Stimulated activated CD4-positive, alpha-beta T cell treated with anti-CD3 and anti-CD28 coated beads, Interleukin-12 subunit alpha, Interleukin-12 subunit beta, amount 100 ng/mL, for 4 hours (primary cell): Measurements from ENCODE around the gene SAMD1.
"Not testable (repeated sequence)": the region's sequence is repeated elsewhere in the genome, so short reads cannot be mapped to it uniquely, and the experiment has no call there.

ENCODE experiments used
- DNase-seq: peaks from one replicate; pipeline ENCODE4 v3.0.0-alpha.2; 2020

The SAMD1 gene

DNA sequence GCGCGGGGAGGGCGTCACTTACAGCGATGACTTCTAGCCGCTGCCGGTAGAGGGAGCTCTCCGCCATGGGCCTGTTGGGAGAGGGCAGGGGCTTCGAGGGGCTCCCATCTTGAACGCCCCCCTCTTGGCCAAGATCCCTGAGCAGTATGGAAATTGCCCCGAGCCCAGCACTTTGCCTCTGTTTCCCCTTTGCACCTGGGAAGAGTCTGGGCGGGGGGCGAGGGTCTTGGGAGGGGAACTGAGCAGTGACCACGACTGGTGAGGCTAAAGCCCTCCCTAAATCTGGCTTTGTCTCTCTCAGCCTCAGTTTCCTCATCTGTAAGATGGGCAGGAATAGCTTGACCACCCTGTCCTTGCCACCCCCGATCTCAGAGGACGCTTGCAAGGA, 31.5 kb downstream of the SAMD1 start:
- DNase-seq: peak; percentile 51

DNA sequence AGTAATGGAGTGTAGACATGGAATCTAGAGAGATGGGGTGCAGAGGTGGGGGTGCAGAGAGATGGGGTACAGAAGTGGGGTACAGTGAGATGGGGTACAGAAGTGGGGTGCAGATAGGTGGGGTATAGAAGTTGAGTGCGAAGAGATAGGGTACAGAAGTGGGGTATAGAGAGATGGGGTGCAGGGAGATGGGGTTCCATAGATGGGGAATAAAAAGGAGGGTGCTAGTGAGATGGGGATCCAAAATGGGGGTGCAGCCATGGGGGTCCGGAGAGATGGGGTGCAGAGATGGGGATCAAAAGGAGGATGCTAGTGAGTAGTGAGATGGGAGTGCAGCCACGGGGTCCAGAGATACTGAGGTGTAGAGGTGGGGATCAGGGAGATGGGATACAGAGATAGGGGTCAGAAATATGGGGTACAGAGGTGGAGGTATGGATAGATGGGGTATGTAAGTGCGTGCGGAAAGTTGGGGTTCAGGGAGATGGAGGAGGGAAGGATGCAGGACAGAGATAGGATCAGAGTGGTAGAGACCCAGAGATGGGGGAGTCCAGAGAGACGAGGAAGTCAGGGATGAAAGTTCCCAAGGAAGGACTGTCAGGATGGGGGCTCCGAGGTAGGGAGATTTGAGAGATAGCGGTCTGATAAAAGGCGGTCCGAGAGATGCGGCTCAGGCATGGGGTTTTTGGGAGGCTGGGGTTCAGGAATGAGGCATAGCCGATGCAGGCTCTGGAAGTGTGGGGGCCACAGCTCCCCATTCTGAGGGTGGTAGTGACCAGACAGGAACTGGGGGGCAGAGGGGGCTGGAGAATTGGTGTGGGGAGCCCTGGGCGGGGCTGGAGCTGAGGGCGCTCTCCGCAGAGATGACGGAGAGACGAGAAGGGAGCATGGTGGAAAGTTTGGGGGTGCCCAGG, 32.1 kb downstream of the SAMD1 start:
- DNase-seq: no peak

DNA sequence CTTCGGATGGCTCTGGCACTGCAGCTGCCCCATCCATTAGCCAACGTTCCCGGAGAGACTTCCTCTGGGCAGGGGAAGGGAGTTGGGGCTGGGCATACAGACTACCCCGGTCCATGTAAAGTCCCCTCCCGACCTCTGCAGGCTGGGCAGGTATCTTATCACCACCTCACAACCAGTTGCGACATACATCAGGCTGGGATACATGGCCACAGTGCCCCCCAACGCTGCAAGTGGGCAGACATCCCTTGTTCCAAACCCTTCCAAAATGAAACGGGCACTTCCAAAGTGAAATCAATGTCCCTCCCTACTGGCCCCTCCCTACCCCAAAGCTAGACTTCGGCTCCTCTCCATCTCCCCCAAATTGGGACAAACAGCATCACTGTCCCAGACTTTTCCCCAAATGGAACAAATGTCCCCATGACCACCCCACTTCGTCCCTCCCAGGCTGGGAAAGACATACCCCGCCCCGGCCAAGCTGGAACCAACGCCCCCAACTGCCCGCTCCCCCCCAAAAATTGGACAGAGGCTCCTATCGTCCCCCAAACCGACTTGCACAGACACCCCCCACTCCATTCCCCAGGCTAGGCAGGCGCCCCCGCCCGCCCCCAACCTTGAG, 33.7 kb downstream of the SAMD1 start:
- no peak for DNase-seq

DNA sequence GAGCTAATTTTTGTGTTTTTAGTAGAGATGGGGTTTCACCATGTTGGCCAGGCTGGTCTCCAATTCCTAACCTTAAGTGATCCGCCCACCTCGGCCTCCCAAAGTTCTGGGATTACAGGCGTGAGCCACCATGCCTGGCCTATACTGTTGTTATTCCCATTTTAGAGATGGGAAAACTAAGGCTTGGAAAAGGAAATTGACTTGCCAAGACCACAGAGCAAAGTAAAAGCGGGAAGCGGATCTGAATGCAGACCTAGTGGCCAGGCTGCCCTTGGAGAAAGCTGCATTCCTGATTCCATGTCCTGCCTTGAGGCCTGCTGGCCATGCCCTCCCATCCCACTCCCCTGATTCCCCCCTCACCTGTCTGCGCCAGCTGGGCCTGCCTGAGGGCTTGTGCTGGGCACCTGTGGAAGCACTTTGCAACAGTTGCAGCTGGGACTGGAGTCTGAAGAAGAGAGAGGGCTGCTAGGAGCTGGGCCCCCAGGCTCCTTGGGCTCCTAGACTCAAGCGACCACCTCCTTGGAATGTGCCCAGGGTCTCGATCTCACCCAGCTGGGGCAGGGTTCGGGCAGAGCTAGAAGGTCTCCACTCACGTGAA, 34.4 kb downstream of the SAMD1 start:
- no peak for DNase-seq

DNA sequence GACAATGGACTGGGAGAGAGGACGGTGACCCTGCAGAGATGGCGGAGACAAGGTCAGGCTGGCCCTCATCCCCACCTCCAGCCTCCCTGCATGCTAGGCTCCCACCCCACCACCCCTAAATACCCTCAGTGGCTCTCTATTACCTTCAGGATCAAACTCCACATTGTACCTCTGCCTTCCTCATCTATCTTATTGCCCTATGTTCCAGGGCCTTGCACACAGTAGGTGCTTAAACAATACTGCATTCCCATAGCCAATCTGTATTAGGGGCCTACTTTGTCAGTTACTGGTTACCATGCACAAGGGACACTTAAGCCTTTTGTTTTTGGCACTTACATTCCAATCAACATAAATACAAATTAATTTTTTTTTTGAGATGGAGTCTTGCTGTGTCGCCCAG, 35.2 kb downstream of the SAMD1 start:
- no peak for DNase-seq

DNA sequence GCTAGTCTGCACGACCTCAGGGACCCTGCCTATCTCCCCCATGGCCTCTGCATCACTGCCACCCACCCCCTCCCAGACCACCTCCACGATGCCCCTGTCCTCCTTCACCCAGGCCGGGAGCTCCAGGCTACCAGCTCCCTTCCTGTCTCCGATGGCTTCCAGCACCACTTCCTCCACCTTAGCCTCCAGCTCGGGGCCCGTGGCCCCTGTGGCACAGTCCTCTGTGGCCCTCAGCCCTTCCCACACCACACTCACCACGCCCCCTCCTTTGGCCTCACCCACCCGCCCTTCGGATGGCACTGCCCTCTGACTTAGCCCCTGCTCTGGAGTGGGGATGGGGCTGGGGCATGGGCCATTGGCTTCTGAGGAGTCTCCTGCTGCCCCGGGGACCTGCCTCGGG, 35.8 kb downstream of the SAMD1 start:
- DNase-seq: no peak

DNA sequence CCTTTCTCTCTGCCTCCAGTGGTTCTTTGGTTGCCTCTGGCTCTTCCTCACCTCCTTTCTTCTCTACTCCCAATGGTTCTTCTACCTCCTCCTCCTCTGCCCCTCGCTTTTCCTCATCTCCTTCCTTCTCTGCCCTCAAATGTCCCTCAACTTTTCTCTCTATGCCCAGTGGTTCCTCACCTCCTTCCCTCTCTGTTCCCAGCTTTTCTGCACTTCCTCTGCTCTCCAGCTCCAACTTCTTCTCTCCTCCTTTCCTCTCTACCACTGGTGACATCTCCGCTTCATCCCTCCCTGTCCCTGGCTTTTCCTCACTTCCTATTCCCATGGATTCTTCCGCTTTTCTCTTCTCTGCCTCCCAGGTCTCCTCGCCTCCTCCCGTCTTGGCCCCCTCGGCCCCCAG, 36.5 kb downstream of the SAMD1 start:
- no peak for DNase-seq

DNA sequence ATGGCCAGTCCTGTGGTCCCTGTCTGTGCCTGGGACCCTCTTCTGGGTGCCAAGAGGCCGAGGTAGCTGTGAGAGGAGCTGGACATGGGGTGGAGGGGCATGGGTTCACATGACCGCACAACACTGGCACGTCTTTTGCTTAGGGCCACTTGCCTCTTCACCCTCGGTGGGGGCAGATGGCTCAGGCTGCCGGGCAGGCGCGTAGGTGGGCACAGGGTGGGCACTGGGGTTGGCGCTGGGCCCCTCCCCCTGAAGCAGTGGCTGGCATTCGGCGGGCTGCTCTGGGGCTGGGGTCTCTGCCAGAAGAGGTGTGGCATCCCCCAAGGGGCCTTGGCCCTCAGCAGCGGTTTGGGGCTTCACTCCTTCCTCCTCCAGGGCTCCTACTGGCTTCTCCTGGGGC, 37.1 kb downstream of the SAMD1 start:
- DNase-seq: no peak

DNA sequence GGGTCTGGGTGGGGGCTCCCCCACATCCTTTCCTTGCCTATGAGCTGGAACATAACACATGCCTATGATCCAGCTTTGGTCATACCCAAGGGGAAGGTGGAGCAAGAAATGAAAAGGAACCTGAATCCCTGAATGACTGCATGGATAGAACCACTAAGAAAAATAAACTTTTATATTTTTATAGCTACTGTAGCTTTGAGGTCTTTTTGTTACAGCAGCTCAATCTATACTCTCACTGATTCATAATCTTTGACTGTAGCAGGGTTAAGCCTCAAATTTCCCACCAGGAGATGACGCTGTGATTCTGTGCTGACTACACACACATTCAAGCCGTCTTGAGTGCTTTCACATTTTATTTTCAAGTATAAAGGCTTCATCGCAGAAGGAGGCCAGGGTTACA, 37.5 kb downstream of the SAMD1 start:
- DNase-seq: no peak

DNA sequence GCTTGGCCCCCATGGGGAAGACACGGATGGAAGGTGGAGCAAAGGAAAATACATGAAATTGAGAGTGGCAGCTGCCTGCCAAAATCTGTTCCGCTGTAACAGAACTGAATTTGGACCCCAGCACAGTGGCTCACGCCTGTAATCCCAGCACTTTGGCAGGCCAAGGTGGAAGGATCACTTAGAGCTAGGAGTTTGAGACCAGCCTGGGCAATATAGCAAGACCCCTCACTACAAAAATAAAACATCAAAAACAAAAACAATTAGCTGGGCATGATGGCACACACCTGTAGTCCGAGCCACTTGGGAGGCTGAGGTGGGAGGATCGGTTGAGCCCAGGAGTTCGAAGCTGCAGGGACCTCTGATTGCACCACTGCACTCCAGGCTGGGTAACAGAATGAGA, 38.1 kb downstream of the SAMD1 start:
- no peak for DNase-seq

DNA sequence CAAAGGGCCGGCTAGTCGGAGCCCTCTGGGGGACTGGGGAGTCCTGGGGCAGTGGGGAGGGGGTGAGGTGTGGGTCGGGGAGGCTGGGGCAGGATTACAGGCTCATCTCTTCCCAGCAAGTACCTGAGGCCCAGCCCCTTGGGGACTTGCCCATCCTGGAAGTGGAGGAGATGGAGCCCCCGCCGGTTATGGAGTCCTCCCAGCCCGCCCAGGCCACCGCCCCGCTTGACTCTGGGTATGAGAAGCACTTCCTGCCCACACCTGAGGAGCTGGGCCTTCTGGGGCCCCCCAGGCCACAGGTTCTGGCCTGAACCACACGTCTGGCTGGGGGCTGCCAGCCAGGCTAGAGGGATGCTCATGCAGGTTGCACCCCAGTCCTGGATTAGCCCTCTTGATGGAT, 38.6 kb downstream of the SAMD1 start:
- DNase-seq: no peak

DNA sequence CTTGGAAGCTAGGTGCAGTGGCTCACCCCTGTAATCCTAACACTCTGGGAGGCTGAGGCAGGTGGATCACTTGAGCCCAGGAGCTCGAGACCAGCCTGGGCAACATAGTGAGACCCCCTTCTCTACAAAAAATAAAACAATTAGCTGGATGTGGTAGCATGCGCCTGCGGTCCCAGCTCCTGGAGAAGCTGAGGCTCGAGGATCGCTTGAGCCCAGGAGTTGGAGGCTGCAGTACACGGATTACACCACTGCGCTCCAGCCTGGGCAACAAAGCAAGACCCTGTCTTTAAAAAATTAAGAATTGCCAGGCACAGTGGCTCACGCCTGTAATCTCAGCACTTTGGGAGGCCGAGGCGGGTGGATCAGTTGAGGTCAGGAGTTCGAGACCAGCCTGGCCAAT, 39.6 kb downstream of the SAMD1 start:
- DNase-seq: not testable (repeated sequence)

DNA sequence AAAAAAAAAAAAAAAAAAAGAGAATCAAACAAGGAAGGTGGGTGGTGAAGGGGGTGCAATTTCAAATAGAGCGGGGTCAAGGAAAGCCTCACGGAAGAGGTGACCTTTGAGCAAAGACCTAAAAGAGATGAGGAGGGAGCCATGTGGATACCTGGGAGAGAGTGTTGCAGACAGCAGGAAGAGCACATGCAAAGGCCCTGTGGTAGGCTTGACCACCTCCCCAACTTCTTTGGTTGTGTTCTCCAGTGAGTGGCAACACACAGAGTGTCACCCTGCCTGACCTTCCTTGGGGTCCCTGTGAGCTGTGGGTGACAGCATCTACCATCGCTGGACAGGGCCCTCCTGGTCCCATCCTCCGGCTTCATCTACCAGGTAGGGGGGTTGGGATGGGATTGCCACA, 40.0 kb downstream of the SAMD1 start:
- no peak for DNase-seq

DNA sequence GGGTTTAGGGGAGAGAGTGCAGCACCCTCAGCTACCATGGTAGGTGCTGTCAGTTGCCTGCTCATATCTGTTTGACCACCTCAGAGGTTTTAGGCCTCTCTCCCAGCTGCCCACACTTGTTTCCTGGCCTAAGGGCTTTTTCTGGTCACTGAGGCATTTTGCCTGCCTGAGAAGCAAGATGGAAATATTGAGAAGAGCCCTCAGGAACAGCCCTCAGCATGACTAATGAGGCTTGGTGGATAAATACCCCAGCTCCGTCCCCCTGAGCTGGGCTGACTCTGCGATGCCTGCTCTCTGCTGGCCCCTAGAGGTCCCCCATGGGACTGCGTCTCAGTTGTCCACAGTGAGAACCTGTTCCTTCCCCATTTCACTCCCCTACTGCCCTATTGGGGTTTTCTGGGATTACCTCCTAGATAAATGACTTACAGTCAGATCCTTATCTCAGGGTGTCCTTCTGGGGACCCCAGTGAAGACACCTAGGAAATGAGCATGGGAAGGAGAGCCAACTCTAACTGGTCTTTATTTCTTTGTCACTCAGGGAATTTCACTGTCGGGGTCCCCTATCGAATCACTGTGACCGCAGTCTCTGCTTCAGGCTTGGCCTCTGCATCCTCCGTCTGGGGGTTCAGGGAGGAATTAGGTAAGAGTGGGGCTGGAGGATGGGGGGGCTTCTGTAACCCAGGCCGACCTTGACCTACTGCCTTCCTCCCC, 42.0 kb downstream of the SAMD1 start:
- DNase-seq: peak; percentile 76

DNA sequence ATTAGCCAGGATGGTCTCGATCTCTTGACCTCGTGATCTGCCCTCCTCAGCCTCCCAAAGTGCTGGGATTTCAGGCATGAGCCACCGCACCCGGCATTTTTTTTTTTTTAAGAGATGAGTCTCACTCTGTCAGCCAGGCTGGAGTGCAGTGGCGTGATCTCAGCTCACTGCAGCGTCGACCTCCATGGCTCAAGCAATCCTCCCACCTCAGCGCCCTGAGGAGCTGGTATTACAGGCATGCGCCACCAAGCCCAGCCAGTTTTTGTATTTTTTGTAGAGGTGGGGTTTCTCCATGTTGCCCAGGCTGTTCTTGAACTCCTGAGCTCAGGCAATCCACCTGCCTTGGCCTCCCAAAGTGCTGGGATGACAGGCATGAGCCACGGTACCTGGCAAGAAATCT, 42.7 kb downstream of the SAMD1 start:
- DNase-seq: not testable (repeated sequence)

DNA sequence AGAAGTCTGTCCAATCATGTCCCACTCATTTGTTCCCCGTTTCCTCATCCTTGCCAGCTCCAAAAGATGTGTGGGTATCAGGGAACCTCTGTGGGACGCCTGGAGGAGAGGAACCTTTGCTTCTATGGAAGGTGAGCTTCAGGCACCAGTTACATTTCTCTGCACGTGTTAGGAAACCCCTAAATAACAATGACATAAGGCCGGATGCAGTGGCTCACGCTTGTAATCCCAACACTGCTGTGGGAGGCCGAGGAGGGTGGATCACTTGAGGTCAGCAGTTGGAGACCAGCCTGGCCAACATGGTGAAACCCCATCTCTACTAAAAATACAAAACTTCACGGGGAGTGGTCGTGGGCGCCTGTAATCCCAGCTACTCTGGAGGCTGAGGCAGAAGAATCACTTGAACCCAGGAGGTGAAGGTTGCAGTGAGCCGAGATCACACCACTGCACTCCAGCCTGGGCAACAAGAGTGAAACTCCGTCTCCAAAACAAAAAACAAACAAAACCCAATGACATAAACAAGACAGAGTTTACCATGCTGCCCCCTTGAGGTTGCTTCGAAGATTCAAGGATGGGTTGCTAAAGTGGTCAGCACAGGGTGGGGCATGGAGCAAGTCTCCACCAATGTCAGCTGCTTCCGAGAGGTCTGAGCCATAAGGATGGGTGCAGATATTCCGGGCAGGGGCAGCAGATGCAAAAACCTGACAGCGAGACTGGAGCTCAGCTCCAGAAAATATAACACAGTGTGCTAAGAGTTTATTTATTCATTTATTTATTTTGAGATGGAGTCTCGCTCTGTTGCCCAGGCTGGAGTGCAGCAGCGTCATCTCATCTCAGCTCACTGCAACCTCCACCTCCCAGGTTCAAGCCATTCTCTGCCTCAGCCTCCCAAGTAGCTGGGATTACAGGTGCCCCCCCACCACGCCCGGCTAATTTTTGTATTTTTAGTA, 47.6 kb downstream of the SAMD1 start:
- not testable (repeated sequence) for DNase-seq

DNA sequence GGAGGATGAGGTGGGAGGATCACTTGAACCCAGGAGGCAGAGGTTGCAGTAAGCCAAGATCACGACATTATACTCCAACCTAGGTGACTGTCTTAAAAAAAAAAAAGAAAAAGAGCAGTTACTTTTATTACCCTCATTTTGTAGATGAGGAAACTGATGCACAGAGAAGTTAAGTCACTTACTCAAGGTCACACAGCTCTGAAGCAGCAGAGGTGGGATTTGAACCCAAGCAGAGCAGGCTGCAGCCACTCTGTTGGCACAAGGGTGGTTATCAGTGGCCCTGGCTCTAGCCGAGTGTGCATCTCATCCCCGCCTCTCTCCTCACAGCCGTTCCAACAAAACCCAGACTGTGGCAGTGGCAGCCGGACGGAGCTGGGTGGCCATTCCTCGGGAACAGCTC, 51.4 kb downstream of the SAMD1 start:
- DNase-seq: no peak
